PC-9 (cell line): ENCODE data around the gene COL11A2. TPM values are rescaled to one million over a fixed set of nuclear protein-coding genes. Genes with fewer than 3 reads are reported as not detected.

Experiments used
- BruUV-seq: library from RNA; stranded (reverse); fragments of 400-500 nt; replicated peaks from 2 replicates; lab custom pipeline; 2021; lab: Mats Ljungman, UMichigan
- CTCF ChIA-PET: fragments of 300-600 bp; sonication (Branson Sonifier 250); formaldehyde crosslinking; loops from one replicate; lab custom pipeline; 2022; ENCODE audit warnings: antibody characterized with exemption; lab: Charles Lee
- POLR2A ChIA-PET: fragments of 300-600 bp; sonication (Branson Sonifier 250); formaldehyde crosslinking; loops from one replicate; lab custom pipeline; 2022; ENCODE audit warnings: antibody characterized with exemption; ENCODE audit not compliant: unreplicated experiment; lab: Charles Lee
- DNase-seq, 2 experiments: peaks; one replicate each; pipeline versions ENCODE4 v3.0.0 to v3.0.0-alpha.2; 2015 to 2022; ENCODE audit warnings: mixed read lengths in 1 of 2
- H2AFZ ChIP-seq: fragments of 200-600 bp; sonication (generic); 2 replicates; pipeline ENCODE4 v1.8.1; 2017; ENCODE audit warnings: antibody characterized with exemption
- H3F3A ChIP-seq: fragments of 200-600 bp; sonication (generic); 2 replicates; pipeline ENCODE4 v1.8.1; 2017; ENCODE audit warnings: antibody characterized with exemption, mild to moderate bottlenecking, low read depth; ENCODE audit not compliant: insufficient read depth
- H3K27ac ChIP-seq: fragments of 200-600 bp; sonication (generic); 2 replicates; pipeline ENCODE4 v1.6.1; 2016; ENCODE audit warnings: mixed run types
- H3K27me3 ChIP-seq: fragments of 200-600 bp; sonication (generic); 2 replicates; pipeline ENCODE4 v1.6.1; 2016; ENCODE audit warnings: low read depth, mixed run types; ENCODE audit not compliant: insufficient read depth
- H3K36me3 ChIP-seq: fragments of 200-600 bp; sonication (generic); 2 replicates; pipeline ENCODE4 v1.6.1; 2016; ENCODE audit warnings: low read depth, mixed run types
- H3K4me1 ChIP-seq: fragments of 200-600 bp; sonication (generic); replicated peaks from 2 replicates; pipeline ENCODE4 v1.6.1; 2016; ENCODE audit warnings: mixed run types; ENCODE audit not compliant: insufficient read depth
- H3K4me2 ChIP-seq: fragments of 200-600 bp; sonication (generic); 2 replicates; pipeline ENCODE4 v1.6.1; 2017; ENCODE audit warnings: mixed run types
- H3K4me3 ChIP-seq: fragments of 200-600 bp; sonication (generic); 2 replicates; pipeline ENCODE4 v1.6.1; 2016; ENCODE audit warnings: mixed run types
- H3K79me2 ChIP-seq: fragments of 200-600 bp; sonication (generic); 2 replicates; pipeline ENCODE4 v1.6.1; 2017; ENCODE audit warnings: low read depth, mixed run types
- H3K9me2 ChIP-seq: fragments of 200-600 bp; sonication (generic); 2 replicates; pipeline ENCODE4 v1.8.1; 2017; ENCODE audit warnings: mild to moderate bottlenecking; ENCODE audit not compliant: insufficient read depth
- H3K9me3 ChIP-seq: fragments of 200-600 bp; sonication (generic); 2 replicates; pipeline ENCODE4 v1.8.1; 2016; ENCODE audit warnings: low read depth; ENCODE audit not compliant: insufficient read depth
- H4K20me1 ChIP-seq: fragments of 200-600 bp; sonication (generic); 2 replicates; pipeline ENCODE4 v1.8.1; 2017; ENCODE audit not compliant: insufficient read depth
- CTCF ChIP-seq: fragments of 200-600 bp; sonication (generic); conservative IDR thresholded peaks from 2 replicates; pipeline ENCODE4 v1.6.1; 2017; ENCODE audit warnings: mixed run types, antibody characterized with exemption, mild to moderate bottlenecking, moderate library complexity
- EZH2 ChIP-seq: fragments of 200-600 bp; sonication (generic); IDR thresholded peaks from 2 replicates; pipeline ENCODE4 v1.8.0; 2017; ENCODE audit warnings: antibody characterized with exemption, low read depth
- intact Hi-C: fragments of 100-400 bp; cut with micrococcal nuclease; formaldehyde crosslinking; loops from one replicate; pipeline ENCODE4 v1.10.0; 2022; ENCODE audit not compliant: unreplicated experiment
- total RNA-seq: library from RNA; stranded (reverse); gene quantifications from 2 replicates; pipeline ENCODE4 v1.2.3, GENCODE V29; 2021

COL11A2 gene
- total RNA-seq, 1 experiment from 2014 or later, result 2.2 TPM

DNA sequence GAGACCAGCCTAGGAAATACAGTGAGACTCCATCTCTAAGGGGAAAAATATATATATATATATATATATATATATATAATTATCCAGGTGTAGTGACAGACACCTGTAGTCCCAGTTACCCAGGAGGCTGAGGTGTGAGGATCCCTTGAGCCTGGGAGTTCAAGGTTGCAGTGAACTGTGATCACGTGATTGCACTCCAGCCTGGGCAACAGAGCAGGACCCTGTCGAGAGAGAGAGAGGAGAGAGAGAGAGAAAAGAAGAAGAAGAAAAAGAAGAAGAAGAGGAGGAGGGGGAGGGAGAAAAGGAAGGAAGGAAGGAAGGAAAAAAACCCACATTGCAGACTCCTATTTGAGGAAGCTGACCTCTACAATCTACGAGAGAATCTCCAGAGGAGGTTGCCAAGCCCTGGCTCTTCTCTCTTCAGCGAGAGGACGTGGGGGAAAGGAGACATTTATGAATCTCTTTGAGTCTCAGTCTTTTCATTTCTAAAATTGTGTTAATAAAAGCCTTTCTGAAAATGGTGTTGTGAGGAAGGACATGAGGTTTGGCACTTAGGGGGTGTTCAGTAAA lies 49.7 kb downstream of the COL11A2 start:
- H3K27me3 ChIP-seq, result peaks cover 66% of the 10 kb centered on the region
- POLR2A ChIA-PET, result no interaction called here
- no peak overlapping the region for H3K4me3 ChIP-seq
- H3K9me2 ChIP-seq, result no peaks in the 10 kb centered on the region
- H3K9me3 ChIP-seq, result no peaks in the 10 kb centered on the region
- no peaks in the 10 kb centered on the region for H3K79me2 ChIP-seq
- DNase-seq, result no peak
- H3K4me2 ChIP-seq, result no peak overlapping the region
- intact Hi-C loops, result loop anchor here (10.0 kb wide), 1 partner anchor 128 kb away; no protein-coding TSS in a partner anchor
- TF ChIP-seq CTCF (no peak), EZH2 (no peak)
- H3K4me1 ChIP-seq, result no peaks in the 10 kb centered on the region
- H4K20me1 ChIP-seq, result no peaks in the 10 kb centered on the region
- no peaks in the 10 kb centered on the region for H3K36me3 ChIP-seq
- no peaks in the 10 kb centered on the region for H3F3A ChIP-seq
- no TSS peak for BruUV-seq
- H3K27ac ChIP-seq, result no peak overlapping the region
- CTCF ChIA-PET, result no interaction called here
- H2AFZ ChIP-seq, result no peak overlapping the region

- Histone ChIP-seq H3K79me2 (no peaks in the 10 kb centered on the region), H3K27ac (no peak overlapping the region), H3K4me3 (no peak overlapping the region), H3K9me2 (no peaks in the 10 kb centered on the region), H3K36me3 (no peaks in the 10 kb centered on the region), H2AFZ (no peak overlapping the region), H3K4me1 (no peaks in the 10 kb centered on the region), H3K27me3 (peaks cover 63% of the 10 kb centered on the region), H3K4me2 (no peak overlapping the region), H3K9me3 (no peaks in the 10 kb centered on the region), H4K20me1 (no peaks in the 10 kb centered on the region), H3F3A (no peaks in the 10 kb centered on the region)
- POLR2A ChIA-PET, result no interaction called here
- intact Hi-C loops, result loop anchor here (10.0 kb wide), 1 partner anchor 126 kb away; no protein-coding TSS in a partner anchor
- no TSS peak for BruUV-seq
- CTCF ChIA-PET, result no interaction called here
- DNase-seq, result no peak
- TF ChIP-seq CTCF, result no peak
- TF ChIP-seq EZH2, result no peak
Observed at GRCh38 chr6:33140556-33140955, 51.7 kb downstream of the COL11A2 start.

DNA sequence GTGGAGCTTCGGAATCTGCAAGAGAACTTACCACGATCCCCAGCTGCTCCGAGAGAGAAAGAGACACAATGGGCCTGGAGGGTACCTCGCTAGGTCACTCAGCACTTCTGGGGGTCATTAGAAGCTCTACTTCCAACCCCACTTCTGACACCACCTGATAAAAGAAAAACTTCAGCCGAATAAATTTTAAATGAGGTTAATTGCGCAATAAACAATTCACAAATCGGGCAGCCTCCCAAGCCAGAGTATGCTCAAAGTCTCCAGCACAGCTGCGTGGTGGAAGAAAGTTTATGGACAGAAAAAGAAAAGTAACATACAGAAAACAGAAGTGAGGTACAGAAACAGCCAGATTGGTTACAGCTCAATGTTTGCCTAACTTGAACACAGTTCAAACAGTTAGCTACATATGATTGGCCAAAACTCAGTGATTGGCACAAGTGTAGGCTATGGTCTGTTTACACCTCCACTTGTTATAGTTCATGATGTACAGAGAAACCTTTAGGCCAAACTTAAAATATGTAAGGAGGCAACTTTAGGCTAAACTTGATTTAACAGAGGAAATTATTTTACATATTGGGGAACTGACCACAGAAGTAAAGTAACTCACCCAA lies 52.6 kb downstream of the COL11A2 start:
- DNase-seq, result no peak
- Histone ChIP-seq H4K20me1 (no peaks in the 10 kb centered on the region), H2AFZ (no peak overlapping the region), H3K27ac (no peak overlapping the region), H3K36me3 (no peaks in the 10 kb centered on the region), H3K4me1 (no peaks in the 10 kb centered on the region), H3K79me2 (no peaks in the 10 kb centered on the region), H3K9me3 (no peaks in the 10 kb centered on the region), H3K9me2 (no peaks in the 10 kb centered on the region), H3F3A (no peaks in the 10 kb centered on the region), H3K27me3 (peaks cover 59% of the 10 kb centered on the region), H3K4me3 (no peak overlapping the region), H3K4me2 (no peak overlapping the region)
- intact Hi-C loops, result loop anchor here (10.0 kb wide), 1 partner anchor 125 kb away; no protein-coding TSS in a partner anchor
- CTCF ChIA-PET, result no interaction called here
- TF ChIP-seq CTCF (no peak), EZH2 (no peak)
- BruUV-seq, result no TSS peak
- POLR2A ChIA-PET, result no interaction called here
